ENCODE data around the gene BANK1.

Gene BANK1

DNA sequence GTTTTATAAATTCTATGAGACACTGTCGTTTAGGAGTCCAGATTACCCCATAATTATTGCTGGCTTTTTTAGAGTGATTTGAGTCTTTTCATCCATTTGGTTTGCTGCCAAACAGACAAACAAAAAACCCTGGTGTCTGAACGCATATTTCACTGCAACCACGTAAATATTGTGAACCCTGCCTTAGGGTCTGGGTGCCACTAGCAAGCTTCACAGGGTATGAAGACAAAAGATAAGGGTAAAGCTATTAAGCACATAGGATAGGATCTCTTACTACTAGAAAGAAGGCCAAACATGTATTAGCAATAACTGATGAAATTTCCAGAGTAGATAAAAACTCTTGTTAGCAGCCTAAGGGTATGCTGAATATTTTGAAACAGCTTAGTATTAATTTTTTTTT is 143.3 kb downstream of the BANK1 start:
- TF ChIP-seq CTCF (IDR thresholded peaks at IDR 0.05; ENCODE audit: low read depth, low read length), result no peak
- DNase-seq, result peak; percentile 4

GRCh38 chr4:101938836-101939235 is 148.3 kb downstream of the BANK1 start:
- Histone ChIP-seq H3K9me3 (no peaks in the 10 kb centered on the region), H3K36me3 (no peaks in the 10 kb centered on the region; the same call in 1 of the 2 replicates), H3K4me3 (ENCODE audit: low read depth, low read length) (no peak overlapping the region), H3K27me3 (no peaks in the 10 kb centered on the region), H3K4me1 (peaks cover under 1% of the 10 kb centered on the region; the same call in 1 of the 2 replicates)
- TF ChIP-seq CTCF (IDR thresholded peaks at IDR 0.05; ENCODE audit: low read depth, low read length), result no peak
- no peak for DNase-seq

More for the DNA sequence above, 143.3 kb downstream of the BANK1 start:
- H3K36me3 ChIP-seq, result no peaks in the 10 kb centered on the region; the same call in 1 of the 2 replicates
- H3K4me3 ChIP-seq (ENCODE audit: low read depth, low read length), result no peak overlapping the region
- peaks cover 12% of the 10 kb centered on the region for H3K4me1 ChIP-seq
- H3K9me3 ChIP-seq, result no peaks in the 10 kb centered on the region; the same call in 1 of the 2 replicates
- H3K27me3 ChIP-seq, result no peaks in the 10 kb centered on the region

- H3K4me1 ChIP-seq, result no peaks in the 10 kb centered on the region
- TF ChIP-seq CTCF (IDR thresholded peaks at IDR 0.05; ENCODE audit: low read depth, low read length), result no peak
- H3K36me3 ChIP-seq, result no peaks in the 10 kb centered on the region
- no peaks in the 10 kb centered on the region for H3K27me3 ChIP-seq
- no peaks in the 10 kb centered on the region for H3K9me3 ChIP-seq
- no peak overlapping the region for H3K4me3 ChIP-seq (ENCODE audit: low read depth, low read length)
- no peak for DNase-seq
These were observed 151.4 kb downstream of the BANK1 start for GRCh38 chr4:101941816-101942358.

GRCh38 chr4:101942891-101943290 is 152.4 kb downstream of the BANK1 start:
- no peak for DNase-seq
- Histone ChIP-seq H3K27me3 (no peaks in the 10 kb centered on the region), H3K9me3 (no peaks in the 10 kb centered on the region), H3K4me1 (no peaks in the 10 kb centered on the region), H3K4me3 (ENCODE audit: low read depth, low read length) (no peak overlapping the region), H3K36me3 (no peaks in the 10 kb centered on the region)
- TF ChIP-seq CTCF (IDR thresholded peaks at IDR 0.05; ENCODE audit: low read depth, low read length), result no peak

- H3K27me3 ChIP-seq, result no peaks in the 10 kb centered on the region
- H3K4me3 ChIP-seq (ENCODE audit: low read depth, low read length), result no peak overlapping the region
- DNase-seq, result no peak
- H3K4me1 ChIP-seq, result no peaks in the 10 kb centered on the region
- no peaks in the 10 kb centered on the region for H3K9me3 ChIP-seq
- TF ChIP-seq CTCF (IDR thresholded peaks at IDR 0.05; ENCODE audit: low read depth, low read length), result no peak
- H3K36me3 ChIP-seq, result no peaks in the 10 kb centered on the region
These were observed 154.1 kb downstream of the BANK1 start for GRCh38 chr4:101944649-101945048.

DNA sequence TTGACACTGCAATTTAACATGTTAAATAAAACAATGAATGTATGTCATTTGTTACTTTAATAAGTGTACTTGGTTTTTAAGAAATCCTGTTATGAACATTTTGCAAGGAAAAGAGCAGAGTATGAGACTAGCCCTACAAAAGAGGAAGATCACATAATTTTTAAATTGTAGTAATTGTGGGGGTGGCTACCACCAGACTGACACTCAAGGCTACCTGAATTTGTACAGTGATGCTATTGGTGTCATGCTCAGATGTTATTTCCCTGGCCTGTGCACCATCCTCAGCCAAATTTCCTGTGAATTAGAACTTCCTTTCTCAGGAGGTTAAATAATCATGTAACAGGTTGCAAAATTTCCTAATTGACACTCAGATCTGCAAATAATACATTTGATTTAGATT is 157.5 kb downstream of the BANK1 start:
- no peaks in the 10 kb centered on the region for H3K4me1 ChIP-seq
- H3K9me3 ChIP-seq, result no peaks in the 10 kb centered on the region
- no peaks in the 10 kb centered on the region for H3K27me3 ChIP-seq
- H3K4me3 ChIP-seq (ENCODE audit: low read depth, low read length), result no peak overlapping the region
- H3K36me3 ChIP-seq, result no peaks in the 10 kb centered on the region
- no peak for TF ChIP-seq CTCF (IDR thresholded peaks at IDR 0.05; ENCODE audit: low read depth, low read length)
- no peak for DNase-seq
